Globus pallidus (tissue), 1 donor: Measurements from ENCODE around the gene PNPLA6.
"Not testable (repeated sequence)": the region's sequence is repeated elsewhere in the genome, so short reads cannot be mapped to it uniquely, and the experiment has no call there.

Experiments used
- DNase-seq: peaks from one replicate; pipeline ENCODE4 v3.0.0-alpha.2; 2015; ENCODE audit warnings: low spot score

PNPLA6 gene

DNA sequence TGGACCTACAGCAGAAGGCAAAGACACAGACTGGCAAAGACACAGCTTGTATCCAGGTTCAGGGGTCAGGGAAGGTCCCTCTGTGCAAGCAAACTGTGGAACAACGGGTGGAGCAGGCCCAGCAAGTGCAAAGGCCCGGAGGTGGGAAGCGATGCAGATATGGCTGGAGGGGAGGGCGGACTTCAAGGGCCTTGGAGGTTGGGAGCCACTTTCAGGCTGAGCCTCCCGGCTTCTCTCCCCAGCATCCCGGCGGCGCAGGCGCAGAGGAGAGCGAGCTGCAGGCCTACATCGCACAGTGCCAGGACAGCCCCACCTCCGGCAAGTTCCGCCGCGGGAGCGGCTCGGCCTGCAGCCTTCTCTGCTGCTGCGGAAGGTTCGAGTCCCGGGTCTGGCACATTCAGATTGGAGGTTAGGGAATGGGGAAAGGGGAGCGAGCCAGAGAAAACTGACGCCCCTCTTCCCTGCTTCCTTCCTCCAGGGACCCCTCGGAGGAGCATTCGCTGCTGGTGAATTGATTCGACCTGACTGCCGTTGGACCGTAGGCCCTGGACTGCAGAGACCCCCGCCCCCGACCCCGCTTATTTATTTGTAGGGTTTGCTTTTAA, 2.1 kb upstream of the PNPLA6 start:
- DNase-seq, result no peak

DNA sequence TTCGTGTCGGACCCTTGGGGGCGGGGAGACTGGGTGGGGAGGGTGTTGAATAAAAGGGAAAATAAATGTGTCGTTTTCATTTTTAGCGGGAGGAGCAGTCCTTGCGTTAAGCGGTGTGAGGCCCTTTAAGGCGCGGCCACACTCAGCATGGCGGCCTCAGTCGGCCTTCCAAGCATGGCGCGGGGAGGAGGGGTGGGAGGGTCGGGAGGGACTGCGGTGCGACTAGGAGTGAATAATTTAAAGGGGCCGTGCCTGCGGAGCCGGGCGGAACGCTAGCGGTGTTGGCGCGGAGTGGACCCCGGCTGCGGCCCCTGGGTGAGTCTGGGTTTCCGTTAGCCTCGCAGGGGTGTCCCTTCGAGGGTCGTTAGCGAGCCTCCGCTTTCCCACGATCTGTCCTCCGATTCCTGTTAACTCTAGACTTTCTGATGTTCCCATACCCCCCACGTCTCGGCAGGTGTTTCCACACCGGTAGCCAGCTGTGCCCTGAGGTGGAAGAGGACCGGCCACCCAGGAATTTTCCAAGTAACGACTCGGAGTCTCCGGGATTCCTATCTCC, 1.5 kb upstream of the PNPLA6 start:
- peak; percentile 89 for DNase-seq

DNA sequence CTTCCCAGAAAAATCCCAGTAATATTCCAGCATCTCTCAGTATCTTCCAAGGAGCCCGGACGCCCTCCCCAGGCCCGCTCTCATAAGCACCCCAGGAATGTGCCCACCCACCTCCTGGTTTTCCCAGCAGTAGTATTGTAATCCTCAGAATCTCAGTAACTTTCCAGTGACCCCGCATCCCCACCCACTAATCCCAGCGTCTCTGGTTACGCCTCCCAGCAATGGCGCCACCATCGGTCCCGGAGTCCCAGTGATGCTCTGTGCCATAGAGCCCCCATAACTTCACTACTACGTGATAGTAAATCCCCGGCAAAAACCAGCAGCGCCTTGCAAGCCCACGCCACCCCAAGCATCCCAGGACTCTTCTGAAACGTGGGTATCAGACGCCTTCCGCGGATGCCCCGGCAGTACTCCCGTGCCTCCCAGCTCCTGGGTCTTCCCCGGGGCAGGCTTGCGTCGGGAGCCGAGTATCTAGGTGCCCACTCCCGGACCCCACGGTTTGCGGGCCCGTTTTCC, 928 bp upstream of the PNPLA6 start:
- peak; percentile 79 for DNase-seq

DNA sequence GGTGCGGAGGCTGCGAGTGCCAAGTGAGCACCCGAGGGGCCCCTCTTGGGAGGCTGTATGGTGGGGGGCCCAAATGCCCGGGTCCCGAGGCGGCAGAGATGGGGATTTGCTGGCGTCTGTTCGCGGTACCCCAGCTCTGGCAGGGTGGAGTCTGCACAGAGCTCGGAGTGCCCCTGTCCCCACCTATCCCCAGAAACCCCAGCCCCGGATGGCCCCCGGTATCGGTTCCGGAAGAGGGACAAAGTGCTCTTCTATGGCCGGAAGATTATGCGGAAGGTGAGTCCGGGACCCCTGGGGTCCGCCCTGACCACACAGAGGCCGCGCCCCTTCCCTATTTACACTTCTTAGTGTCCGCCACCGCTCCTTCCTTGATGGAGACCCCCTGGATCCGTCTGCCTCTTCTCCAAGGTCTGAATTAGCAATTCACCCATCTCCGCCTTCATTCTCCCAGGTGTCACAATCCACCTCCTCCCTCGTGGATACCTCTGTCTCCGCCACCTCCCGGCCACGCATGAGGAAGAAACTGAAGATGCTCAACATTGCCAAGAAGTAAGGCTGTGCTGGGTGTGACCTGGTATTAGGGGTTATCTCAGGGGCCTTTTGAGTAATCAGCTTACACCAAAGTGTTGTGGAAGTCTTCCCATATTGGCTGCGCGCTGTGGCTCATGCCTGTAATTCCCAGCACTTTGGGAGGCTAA, 630 bp downstream of the PNPLA6 start:
- no peak for DNase-seq

DNA sequence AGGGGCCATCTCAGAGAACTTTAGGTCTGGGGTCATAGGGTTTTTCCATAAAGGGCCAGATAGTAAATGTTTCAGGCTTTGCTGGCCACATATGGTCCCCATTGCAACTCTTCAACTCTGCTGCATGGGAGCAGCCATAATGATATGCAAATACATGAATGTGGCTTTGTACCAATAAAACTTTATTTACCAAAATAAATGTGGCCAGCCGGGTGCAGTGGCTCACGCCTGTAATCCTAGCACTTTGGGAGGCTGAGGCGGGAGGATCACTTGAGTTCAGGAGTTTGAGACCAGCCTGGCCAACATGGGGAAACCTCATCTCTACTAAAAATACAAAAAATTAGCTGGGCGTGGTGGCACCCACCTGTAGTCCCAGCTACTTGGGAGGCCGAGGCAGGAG, 3.5 kb downstream of the PNPLA6 start:
- DNase-seq, result not testable (repeated sequence)

DNA sequence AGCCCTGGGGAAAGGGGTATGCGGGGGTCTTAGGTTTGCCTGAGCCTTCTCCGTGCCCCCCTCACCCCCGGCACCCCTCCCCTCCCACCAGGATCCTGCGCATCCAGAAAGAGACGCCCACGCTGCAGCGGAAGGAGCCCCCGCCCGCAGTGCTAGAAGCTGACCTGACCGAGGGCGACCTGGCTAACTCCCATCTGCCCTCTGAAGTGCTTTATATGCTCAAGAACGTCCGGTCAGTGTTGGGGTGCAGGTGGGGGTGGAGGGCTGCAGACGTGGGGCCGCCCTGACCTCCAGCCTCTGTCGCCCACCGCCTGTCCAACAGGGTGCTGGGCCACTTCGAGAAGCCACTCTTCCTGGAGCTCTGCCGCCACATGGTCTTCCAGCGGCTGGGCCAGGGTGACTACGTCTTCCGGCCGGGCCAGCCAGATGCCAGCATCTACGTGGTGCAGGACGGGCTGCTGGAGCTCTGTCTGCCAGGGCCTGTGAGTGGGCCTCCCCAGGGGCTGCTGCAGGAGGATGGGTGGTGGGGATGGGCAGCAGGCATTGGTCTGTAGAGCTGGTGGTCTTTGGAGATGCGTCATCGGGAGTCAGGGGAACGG, 4.4 kb downstream of the PNPLA6 start:
- no peak for DNase-seq

DNA sequence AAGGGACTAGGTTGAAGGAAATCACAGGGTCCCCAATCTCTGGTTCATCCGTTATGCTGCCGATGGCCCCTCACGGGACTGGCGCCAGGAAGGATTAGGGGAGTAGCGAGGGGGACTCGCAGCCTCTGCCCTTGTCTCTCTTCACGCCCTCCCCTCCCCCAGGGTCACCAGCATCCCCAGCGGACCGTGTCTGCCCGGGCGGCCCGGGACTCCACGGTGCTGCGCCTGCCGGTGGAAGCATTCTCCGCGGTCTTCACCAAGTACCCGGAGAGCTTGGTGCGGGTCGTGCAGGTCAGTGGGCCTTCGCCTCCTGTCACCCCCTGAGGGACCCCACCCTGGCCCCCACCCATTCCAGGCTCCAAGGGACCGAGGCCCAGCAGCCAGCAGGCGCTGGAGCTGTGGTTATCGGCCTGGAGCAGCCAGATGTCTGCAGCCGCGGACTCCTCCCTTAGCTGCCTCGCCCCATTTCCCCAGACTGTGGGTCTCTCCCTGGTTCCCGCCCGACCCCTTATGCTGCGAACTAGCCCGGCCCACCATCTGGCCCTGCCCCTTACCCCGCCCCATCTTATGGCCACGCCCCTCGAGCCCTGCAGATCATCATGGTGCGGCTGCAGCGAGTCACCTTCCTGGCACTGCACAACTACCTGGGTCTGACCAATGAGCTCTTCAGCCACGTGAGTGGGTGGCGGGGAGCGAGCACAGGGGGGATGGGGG, 5.4 kb downstream of the PNPLA6 start:
- no peak for DNase-seq

DNA sequence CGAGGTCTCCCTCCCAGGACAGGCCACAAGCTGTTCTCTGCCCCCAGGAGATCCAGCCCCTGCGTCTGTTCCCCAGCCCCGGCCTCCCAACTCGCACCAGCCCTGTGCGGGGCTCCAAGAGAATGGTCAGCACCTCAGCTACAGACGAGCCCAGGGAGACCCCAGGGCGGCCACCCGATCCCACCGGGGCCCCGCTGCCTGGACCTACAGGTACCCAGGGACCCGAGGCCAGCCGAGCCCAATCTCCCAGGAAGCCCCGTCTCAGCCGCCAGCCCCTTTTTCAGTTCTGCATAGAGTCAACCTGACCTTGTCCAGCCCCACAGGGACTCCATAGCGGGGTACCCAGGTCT, 5.9 kb downstream of the PNPLA6 start:
- DNase-seq, result no peak

DNA sequence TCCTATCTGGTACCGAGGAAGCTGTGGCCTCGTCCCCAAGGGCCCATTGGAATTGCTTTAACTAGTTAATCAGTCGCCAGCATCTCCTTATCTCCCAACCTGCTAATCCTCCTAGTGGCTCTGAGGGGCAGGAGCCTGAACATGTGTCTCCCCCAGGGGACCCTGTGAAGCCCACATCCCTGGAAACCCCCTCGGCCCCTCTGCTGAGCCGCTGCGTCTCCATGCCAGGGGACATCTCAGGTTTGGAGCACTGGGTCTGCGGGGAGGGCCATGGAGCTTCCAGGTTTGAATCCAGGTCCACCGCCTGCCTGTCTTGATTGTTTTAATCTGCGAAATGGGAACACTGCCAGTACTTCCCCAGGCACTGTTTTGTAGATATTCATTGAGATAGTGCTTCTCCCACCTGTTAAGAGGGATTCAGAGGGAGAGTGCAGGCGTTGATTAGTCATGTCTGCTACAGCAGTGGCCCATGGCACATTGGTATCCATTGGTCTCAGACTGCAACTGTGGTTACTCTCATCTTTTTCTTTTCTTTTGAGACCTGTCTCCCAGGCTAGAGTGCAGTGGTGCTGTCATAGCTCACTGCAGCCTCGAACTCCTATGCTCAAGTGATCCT, 6.4 kb downstream of the PNPLA6 start:
- DNase-seq, result no peak

DNA sequence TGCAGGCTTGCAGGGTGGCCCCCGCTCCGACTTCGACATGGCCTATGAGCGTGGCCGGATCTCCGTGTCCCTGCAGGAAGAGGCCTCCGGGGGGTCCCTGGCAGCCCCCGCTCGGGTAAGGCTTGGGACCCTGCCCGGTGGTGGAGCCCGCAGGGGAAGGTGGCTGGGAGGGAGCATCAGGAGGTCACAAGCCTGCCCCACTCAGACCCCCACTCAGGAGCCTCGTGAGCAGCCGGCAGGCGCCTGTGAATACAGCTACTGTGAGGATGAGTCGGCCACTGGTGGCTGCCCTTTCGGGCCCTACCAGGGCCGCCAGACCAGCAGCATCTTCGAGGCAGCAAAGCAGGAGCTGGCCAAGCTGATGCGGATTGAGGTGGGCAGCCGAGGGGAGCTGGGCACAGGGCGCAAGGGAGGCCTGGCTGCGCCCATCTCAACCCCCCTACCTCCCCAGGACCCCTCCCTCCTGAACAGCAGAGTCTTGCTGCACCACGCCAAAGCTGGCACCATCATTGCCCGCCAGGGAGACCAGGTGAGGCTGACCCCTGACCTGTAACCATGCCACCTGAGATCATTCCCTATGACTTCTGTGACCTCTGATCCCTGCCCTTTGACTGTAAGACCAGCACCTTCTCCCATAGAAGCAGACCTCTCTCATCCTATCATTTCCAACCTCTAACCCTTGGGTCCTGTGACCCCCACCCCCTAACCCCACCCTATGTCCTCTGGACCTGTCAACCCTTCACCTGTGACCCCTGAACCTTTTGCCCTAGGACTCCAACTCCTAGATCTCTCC, 7.2 kb downstream of the PNPLA6 start:
- no peak for DNase-seq

DNA sequence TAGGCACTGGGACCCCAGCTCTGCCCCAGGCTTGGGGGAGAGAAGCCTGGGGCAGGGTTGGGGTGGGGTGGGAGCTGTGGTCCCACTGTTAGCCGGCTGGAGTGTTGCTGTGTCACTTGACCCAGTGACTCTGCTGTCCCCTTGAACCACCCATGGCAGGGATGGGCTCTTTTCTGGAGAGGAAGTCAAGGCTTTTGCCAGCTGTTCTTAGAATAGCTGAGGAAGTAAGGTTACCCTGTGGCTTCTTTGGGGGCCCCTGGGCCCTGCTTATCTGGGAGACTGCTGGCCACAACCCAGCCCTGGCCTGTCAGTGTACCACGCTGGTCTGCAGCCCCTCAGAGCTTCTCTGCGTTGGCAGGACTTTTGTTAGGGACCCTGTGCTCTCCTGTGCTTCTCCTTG, 9.1 kb downstream of the PNPLA6 start:
- DNase-seq, result peak; percentile 42

DNA sequence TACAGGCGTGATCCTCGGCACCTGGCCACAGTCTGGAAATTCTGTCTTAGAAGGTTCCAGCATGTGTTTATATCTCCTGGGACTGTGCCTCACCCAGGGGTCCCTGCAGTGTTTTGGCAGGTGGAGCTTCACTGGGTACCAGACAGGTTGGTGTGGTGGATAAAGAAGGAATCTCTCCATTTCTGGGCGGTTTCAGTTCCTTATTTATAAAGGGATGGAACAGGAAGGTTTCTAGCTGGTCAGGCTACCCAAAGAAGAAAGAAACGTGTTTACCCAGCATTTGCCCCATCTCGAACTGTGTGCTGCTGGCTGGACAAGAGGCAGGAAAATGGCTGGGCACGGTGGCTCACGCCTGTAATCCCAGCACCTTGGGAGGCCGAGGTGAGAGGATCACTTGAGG, 9.8 kb downstream of the PNPLA6 start:
- no peak for DNase-seq

DNA sequence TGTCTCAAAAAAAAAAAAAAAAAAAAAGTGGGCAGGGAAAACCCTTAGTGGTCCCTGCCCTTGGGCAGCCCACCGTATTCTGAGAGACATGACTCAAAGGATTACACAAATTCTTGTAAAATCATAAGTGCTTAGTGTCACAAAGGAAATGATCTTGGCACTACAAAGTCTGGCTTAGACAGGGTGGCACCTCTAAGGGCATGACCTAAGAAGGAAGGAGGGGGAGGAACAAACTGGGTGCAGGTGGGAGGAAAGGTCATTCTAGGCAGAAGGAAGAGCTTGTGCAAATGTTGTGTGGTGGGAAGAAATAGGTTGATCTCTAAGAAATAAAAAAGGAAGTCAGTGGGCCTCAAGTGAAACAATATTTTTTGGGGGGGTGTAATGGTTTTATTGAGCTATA, 10.4 kb downstream of the PNPLA6 start:
- DNase-seq, result no peak

DNA sequence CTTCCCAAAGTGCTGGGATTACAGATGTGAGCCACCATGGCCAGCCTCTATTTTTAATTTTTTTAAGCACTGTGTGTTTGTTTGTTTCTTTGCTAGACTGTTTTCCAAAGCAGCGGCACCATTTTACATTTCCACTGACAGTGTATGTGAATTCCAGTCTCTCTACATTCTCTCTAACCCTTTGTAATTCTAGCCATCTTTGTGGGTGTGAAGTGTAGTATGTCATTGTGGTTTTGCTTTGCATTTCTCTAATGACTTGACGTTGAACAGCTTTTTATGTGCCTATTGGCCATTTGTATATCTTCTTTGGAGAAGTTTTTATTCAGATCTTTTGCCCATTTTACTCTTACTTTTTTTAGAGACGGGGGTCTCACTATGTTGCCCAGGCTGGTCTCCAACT, 11.6 kb downstream of the PNPLA6 start:
- no peak for DNase-seq

DNA sequence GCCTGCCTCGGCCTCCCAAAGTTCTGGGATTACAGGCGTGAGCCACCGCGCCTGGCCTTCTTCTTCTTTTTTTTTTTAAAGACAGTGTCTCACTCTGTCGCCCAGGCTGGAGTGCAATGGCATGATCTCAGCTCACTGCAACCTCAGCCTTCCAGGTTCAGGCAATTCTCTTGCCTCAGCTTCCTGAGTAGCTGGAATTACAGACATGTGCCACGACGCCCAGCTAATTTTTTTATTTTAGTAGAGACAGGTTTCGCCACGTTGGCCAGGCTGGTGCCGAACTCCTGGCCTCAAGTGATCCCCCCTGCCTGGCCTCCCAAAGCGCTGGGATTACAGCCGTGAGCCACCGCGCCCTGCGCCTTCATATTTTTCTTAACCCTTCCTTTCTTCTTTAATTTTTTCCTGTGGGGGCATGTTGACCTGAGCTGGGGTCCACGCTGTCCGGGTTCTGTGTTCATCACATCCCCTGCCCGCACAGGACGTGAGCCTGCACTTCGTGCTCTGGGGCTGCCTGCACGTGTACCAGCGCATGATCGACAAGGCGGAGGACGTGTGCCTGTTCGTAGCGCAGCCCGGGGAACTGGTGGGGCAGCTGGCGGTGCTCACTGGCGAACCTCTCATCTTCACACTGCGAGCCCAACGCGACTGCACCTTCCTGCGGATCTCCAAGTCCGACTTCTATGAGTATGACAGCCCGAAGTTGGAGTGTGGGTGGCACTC, 14.1 kb downstream of the PNPLA6 start:
- no peak for DNase-seq

DNA sequence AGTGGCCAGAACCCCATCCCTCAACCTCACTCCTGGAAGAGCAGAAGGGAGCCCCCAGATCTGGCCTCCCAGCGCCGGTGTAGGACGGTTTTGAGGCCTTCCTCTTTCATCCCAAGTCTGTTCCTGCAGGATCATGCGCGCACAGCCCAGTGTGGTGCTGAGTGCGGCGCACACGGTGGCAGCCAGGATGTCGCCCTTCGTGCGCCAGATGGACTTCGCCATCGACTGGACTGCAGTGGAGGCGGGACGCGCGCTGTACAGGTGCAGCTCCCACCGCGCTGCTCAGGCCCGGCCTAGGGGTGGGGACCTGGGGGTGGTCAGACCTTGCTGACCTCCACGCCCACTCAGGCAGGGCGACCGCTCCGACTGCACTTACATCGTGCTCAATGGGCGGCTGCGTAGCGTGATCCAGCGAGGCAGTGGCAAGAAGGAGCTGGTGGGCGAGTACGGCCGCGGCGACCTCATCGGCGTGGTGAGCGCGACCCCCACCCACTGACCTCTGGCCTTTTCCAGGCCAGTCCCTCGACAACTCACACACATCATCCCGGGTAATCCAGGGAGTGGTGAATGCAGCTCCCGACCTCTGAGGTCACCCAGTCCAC, 14.8 kb downstream of the PNPLA6 start:
- DNase-seq, result no peak

DNA sequence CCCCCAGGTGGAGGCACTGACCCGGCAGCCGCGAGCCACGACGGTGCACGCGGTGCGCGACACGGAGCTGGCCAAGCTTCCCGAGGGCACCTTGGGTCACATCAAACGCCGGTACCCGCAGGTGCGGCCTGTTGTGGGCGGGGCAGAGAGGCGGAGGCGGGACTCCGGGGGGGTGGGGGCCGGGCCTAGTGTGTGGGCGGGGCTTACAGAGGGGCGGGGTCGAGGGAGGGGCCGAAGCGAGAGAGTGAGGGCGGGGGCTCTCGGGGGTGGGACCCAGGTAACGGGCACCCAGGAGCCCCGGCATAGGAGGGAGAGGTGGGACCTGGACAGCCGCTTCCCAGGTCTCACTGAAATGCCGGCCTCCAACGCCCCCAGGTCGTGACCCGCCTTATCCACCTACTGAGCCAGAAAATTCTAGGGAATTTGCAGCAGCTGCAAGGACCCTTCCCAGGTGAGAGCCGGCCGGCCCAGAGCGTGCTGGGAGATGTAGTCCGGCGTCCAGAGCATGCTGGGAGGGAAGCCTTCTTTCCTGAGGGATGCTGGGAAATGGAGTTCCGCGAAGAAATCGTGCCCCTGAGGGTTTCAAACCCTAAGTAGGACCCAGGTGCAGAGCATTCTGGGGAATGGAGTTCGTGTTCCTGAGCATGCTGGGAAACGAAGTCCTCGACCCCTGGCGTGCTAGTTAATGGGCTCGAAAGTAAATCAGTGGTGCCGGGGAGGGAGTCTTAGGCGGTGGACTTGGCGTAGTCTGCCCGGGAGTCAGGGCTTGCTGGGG, 15.7 kb downstream of the PNPLA6 start:
- DNase-seq, result peak; percentile 70

DNA sequence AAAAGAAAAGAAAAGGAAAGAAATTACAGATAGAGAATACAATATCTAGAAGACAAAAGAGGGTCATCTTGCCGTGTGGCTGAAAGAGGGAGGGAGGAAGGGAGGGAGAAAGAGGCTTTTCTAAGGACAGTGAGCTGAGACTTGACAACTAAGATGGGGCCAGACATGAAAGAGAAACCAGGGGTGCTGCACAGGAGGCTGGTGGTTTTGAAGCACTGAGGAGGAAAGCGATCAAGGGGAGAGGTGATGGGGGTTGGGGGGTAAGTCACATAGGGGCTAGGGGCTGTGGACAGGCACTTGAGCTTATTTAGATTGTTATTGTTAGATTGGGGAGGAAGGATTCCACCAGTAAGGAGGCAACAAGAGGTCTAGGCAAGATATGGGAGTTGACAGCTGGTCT, 17.3 kb downstream of the PNPLA6 start:
- no peak for DNase-seq

DNA sequence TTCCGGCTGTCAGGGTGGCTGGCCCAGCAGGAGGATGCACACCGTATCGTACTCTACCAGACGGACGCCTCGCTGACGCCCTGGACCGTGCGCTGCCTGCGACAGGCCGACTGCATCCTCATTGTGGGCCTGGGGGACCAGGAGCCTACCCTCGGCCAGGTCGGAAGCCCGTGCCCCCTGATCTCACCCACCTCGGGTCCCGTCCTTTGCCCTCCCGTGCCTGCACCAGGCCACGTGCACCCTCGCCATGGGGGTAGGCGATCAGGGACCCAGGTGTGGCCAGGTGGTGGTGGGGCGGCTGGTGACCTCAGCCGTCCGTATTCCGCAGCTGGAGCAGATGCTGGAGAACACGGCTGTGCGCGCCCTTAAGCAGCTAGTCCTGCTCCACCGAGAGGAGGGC, 19.0 kb downstream of the PNPLA6 start:
- DNase-seq, result no peak
